ENCODE measurements around the gene GNMT.
"Not testable (repeated sequence)": the region's sequence is repeated elsewhere in the genome, so short reads cannot be mapped to it uniquely, and the experiment has no call there.

Gene GNMT

GRCh38 chr6:42978487-42978838, 17.9 kb downstream of the GNMT start:
- no peak for DNase-seq (ENCODE audit: low read depth)

- DNase-seq (ENCODE audit: low read depth) = peak; percentile 76
Measured at GRCh38 chr6:42978839-42979522, 18.4 kb downstream of the GNMT start, which contains the start of gene PEX6. PEX6 (minus strand) TSS chr6:42979181; CDS start chr6:42979150, 31 bp downstream.

GRCh38 chr6:42979523-42980177, 19.1 kb downstream of the GNMT start:
- DNase-seq (ENCODE audit: low read depth) = no peak

GRCh38 chr6:42981836-42982235, 21.3 kb downstream of the GNMT start:
- DNase-seq (ENCODE audit: low read depth) = no peak

- peak; percentile 68 for DNase-seq (ENCODE audit: low read depth)
Measured at GRCh38 chr6:42984001-42984923, 23.7 kb downstream of the GNMT start, which contains the start of gene PPP2R5D. PPP2R5D (plus strand) TSS chr6:42984570; CDS start chr6:42984678, 108 bp downstream.

GRCh38 chr6:42984924-42985475, 24.4 kb downstream of the GNMT start:
- no peak for DNase-seq (ENCODE audit: low read depth)

GRCh38 chr6:42987533-42988451, 27.2 kb downstream of the GNMT start:
- no peak for DNase-seq (ENCODE audit: low read depth)

GRCh38 chr6:42988486-42989020, 28.0 kb downstream of the GNMT start:
- DNase-seq (ENCODE audit: low read depth) = no peak

GRCh38 chr6:42989923-42990322, 29.4 kb downstream of the GNMT start:
- no peak for DNase-seq (ENCODE audit: low read depth)

- no peak for DNase-seq (ENCODE audit: low read depth)
Measured at GRCh38 chr6:42993445-42993844, 32.9 kb downstream of the GNMT start.

- no peak for DNase-seq (ENCODE audit: low read depth)
Measured at GRCh38 chr6:42996513-42996912, 36.0 kb downstream of the GNMT start.

- DNase-seq (ENCODE audit: low read depth) = not testable (repeated sequence)
Measured at GRCh38 chr6:42998205-42998604, 37.7 kb downstream of the GNMT start.

- DNase-seq (ENCODE audit: low read depth) = no peak
Measured at GRCh38 chr6:43001843-43002242, 41.3 kb downstream of the GNMT start.

GRCh38 chr6:43005844-43006243, 45.3 kb downstream of the GNMT start:
- DNase-seq (ENCODE audit: low read depth) = no peak

GRCh38 chr6:43006251-43006650, 45.7 kb downstream of the GNMT start:
- no peak for DNase-seq (ENCODE audit: low read depth)

GRCh38 chr6:43007126-43007525, 46.6 kb downstream of the GNMT start:
- no peak for DNase-seq (ENCODE audit: low read depth)

- DNase-seq (ENCODE audit: low read depth) = no peak
Measured at GRCh38 chr6:43009124-43009523, 48.6 kb downstream of the GNMT start.

- no peak for DNase-seq (ENCODE audit: low read depth)
Measured at GRCh38 chr6:43011207-43011606, 50.7 kb downstream of the GNMT start.

GRCh38 chr6:43012364-43012763, 51.8 kb downstream of the GNMT start:
- DNase-seq (ENCODE audit: low read depth) = no peak

- DNase-seq (ENCODE audit: low read depth) = no peak
Measured at GRCh38 chr6:43013097-43013842, 52.7 kb downstream of the GNMT start.
